Thoracic aorta (tissue), 2 donors: ENCODE measurements around the gene KLK1. TPM values are rescaled to one million over a fixed set of nuclear protein-coding genes. Genes with fewer than 3 reads are reported as not detected.

Experiments
- ATAC-seq: fragments of 150-250 bp; one replicate; pipeline ENCODE4 v1.8.0; 2017; ENCODE audit warnings: low read depth; ENCODE audit not compliant: insufficient number of reproducible peaks, low FRiP score
- DNase-seq: peaks from one replicate; pipeline ENCODE4 v3.0.0-alpha.2; 2020; ENCODE audit warnings: low spot score
- H3K27ac ChIP-seq, 2 donors: fragments of 200-600 bp; sonication (generic); 1 replicate in 1 of 2; 2 replicates in 1 of 2; pipeline ENCODE4 v1.5.1; 2016; ENCODE audit warnings: mild to moderate bottlenecking in 2 of 2, moderate library complexity in 2 of 2
- H3K27me3 ChIP-seq: fragments of 200-600 bp; sonication (generic); replicated peaks from 2 replicates; pipeline ENCODE4 v1.6.0; 2016; ENCODE audit warnings: mild to moderate bottlenecking; ENCODE audit not compliant: insufficient read depth
- H3K36me3 ChIP-seq: fragments of 200-600 bp; sonication (generic); one replicate; pipeline ENCODE4 v1.5.1; 2016
- H3K4me1 ChIP-seq, 2 donors: fragments of 200-600 bp; sonication (generic); 1 replicate in 1 of 2; 2 replicates in 1 of 2; pipeline versions ENCODE4 v1.5.1 to v1.6.0; 2016; ENCODE audit warnings: low read depth in 2 of 2, mild to moderate bottlenecking in 1 of 2; ENCODE audit not compliant: control insufficient read depth in 1 of 2
- H3K4me3 ChIP-seq: fragments of 200-600 bp; sonication (generic); 2 replicates; pipeline ENCODE4 v1.5.1; 2016; ENCODE audit warnings: mild to moderate bottlenecking
- H3K9me3 ChIP-seq: fragments of 200-600 bp; sonication (generic); 2 replicates; pipeline ENCODE4 v1.5.1; 2016
- CTCF ChIP-seq: fragments of 200-600 bp; sonication (generic); IDR thresholded peaks from one replicate; pipeline ENCODE4 v1.5.1; 2019; ENCODE audit warnings: antibody characterized with exemption
- total RNA-seq, 2 donors: library from RNA; depleted of rRNA; stranded (reverse); fragments of >200 nt; gene quantifications; one replicate each; pipeline versions ENCODE4 v1.1.0 to v1.2.3, GENCODE V29; 2016

KLK1 gene
- total RNA-seq, 2 donors from 2014 or later = not detected

GRCh38 chr19:50831026-50831396 lies 7.4 kb upstream of the KLK1 start:
- ATAC-seq (no peak), DNase-seq (no peak)
- peaks cover 6% of the 10 kb centered on the region in 2 donors for H3K4me1 ChIP-seq
- no peaks in the 10 kb centered on the region for H3K9me3 ChIP-seq
- H3K27ac ChIP-seq = no peak overlapping the region
- no peak overlapping the region for H3K4me3 ChIP-seq
- no peak for TF ChIP-seq CTCF
- H3K27me3 ChIP-seq = no peaks in the 10 kb centered on the region
- H3K36me3 ChIP-seq = no peaks in the 10 kb centered on the region

GRCh38 chr19:50830266-50831025 lies 6.9 kb upstream of the KLK1 start:
- no peak overlapping the region for H3K4me3 ChIP-seq
- H3K36me3 ChIP-seq = no peaks in the 10 kb centered on the region
- no peaks in the 10 kb centered on the region for H3K9me3 ChIP-seq
- no peak overlapping the region for H3K27ac ChIP-seq
- no peak for ATAC-seq
- no peaks in the 10 kb centered on the region for H3K27me3 ChIP-seq
- DNase-seq = no peak
- H3K4me1 ChIP-seq = peaks cover 1 to 4% of the 10 kb centered on the region in 2 donors
- no peak for TF ChIP-seq CTCF

- H3K36me3 ChIP-seq = no peaks in the 10 kb centered on the region
- no peak for ATAC-seq
- H3K4me1 ChIP-seq = no peaks in the 10 kb centered on the region
- no peaks in the 10 kb centered on the region for H3K9me3 ChIP-seq
- no peaks in the 10 kb centered on the region for H3K27me3 ChIP-seq
- no peak overlapping the region for H3K27ac ChIP-seq
- no peak overlapping the region for H3K4me3 ChIP-seq
- DNase-seq = no peak
- no peak for TF ChIP-seq CTCF
Observed at GRCh38 chr19:50829801-50830200, 6.2 kb upstream of the KLK1 start.

- ATAC-seq (no peak), DNase-seq (no peak)
- Histone ChIP-seq H3K4me1 (no peaks in the 10 kb centered on the region), H3K9me3 (no peaks in the 10 kb centered on the region), H3K4me3 (no peak overlapping the region), H3K27me3 (no peaks in the 10 kb centered on the region), H3K36me3 (no peaks in the 10 kb centered on the region), H3K27ac (no peak overlapping the region)
- no peak for TF ChIP-seq CTCF
Observed at GRCh38 chr19:50827476-50827875, 3.9 kb upstream of the KLK1 start.

- H3K9me3 ChIP-seq = no peaks in the 10 kb centered on the region
- no peaks in the 10 kb centered on the region for H3K27me3 ChIP-seq
- ATAC-seq (no peak), DNase-seq (no peak)
- H3K36me3 ChIP-seq = no peaks in the 10 kb centered on the region
- no peak for TF ChIP-seq CTCF
- no peak overlapping the region for H3K4me3 ChIP-seq
- H3K4me1 ChIP-seq = no peaks in the 10 kb centered on the region
- H3K27ac ChIP-seq = no peak overlapping the region
Observed at GRCh38 chr19:50826492-50827240, 3.1 kb upstream of the KLK1 start.
